Measurements from ENCODE around the gene TIRAP.

DNA sequence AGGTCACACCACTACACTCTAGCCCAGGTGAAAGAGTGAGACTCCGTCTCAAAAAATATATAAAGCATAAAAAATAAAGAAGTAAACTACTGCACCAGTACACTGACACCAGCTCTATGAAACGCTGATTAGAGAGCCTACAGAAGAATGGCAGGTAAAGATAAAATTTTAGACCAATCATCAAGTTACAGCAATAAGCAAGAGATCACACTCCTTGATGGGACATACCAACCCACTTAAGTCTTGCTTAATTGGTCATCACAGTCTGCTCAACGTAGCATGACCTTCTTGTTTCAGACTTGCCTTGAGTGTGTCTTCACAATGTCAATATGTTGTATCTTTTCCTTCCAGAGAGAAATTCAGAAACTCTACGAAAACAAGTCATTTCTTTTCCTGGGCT is 26.7 kb upstream of the TIRAP start:
- TF ChIP-seq, protein P1, sequence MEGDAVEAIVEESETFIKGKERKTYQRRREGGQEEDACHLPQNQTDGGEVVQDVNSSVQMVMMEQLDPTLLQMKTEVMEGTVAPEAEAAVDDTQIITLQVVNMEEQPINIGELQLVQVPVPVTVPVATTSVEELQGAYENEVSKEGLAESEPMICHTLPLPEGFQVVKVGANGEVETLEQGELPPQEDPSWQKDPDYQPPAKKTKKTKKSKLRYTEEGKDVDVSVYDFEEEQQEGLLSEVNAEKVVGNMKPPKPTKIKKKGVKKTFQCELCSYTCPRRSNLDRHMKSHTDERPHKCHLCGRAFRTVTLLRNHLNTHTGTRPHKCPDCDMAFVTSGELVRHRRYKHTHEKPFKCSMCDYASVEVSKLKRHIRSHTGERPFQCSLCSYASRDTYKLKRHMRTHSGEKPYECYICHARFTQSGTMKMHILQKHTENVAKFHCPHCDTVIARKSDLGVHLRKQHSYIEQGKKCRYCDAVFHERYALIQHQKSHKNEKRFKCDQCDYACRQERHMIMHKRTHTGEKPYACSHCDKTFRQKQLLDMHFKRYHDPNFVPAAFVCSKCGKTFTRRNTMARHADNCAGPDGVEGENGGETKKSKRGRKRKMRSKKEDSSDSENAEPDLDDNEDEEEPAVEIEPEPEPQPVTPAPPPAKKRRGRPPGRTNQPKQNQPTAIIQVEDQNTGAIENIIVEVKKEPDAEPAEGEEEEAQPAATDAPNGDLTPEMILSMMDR (IDR thresholded peaks at IDR 0.05), result no peak
- no peak for TF ChIP-seq POLR2A (IDR thresholded peaks at IDR 0.05)
